Sigmoid colon (tissue), 4 donors: ENCODE results near the gene MRGPRX4.

Experiments used
- EP300 ChIP-seq, 4 donors: sonication (generic); formaldehyde crosslinking; IDR thresholded peaks; one replicate each; pipeline ENCODE4 v1.6.1; 2017; ENCODE audit warnings: antibody characterized with exemption in 4 of 4
- POLR2A ChIP-seq, 2 donors: fragments of 450-650 bp; IDR thresholded peaks; one replicate each; pipeline ENCODE4 v1.6.1; 2016; ENCODE audit warnings: antibody characterized with exemption in 2 of 2, mild to moderate bottlenecking in 2 of 2, moderate library complexity in 2 of 2
- POLR2AphosphoS5 ChIP-seq, 4 donors: sonication (generic); formaldehyde crosslinking; IDR thresholded peaks; one replicate each; pipeline ENCODE4 v1.6.1; 2017; ENCODE audit warnings: antibody characterized with exemption in 4 of 4
- TF ChIP-seq, protein P1 (sequence below), 4 experiments: fragments of 450-650 bp in 3 of 4; fragments of 200-600 bp in 1 of 4; IDR thresholded peaks; one replicate each; pipeline ENCODE4 v1.5.1; 2016 to 2019; ENCODE audit warnings: antibody characterized with exemption in 4 of 4, mild to moderate bottlenecking in 3 of 4, moderate library complexity in 2 of 4

DNA sequence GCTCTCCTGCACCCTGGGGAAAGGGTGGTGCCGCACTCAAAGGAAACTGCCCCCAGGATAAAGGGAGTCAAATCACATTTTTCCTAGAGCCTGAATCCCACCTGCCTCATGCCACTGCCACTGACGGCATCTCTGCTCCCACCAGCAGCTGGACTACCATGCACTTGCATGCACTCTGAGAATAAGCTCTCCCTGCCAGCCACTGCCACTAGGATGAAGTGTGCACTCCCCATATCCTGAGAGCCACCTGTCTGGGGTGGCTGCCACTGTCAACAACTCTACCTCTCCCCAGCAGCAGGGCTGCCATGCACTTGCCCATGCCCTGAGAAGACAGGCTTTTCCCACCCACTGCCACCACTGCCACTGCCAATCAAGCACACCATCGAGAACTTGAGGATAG lies 31.6 kb downstream of the MRGPRX4 start:
- TF ChIP-seq, protein P1, sequence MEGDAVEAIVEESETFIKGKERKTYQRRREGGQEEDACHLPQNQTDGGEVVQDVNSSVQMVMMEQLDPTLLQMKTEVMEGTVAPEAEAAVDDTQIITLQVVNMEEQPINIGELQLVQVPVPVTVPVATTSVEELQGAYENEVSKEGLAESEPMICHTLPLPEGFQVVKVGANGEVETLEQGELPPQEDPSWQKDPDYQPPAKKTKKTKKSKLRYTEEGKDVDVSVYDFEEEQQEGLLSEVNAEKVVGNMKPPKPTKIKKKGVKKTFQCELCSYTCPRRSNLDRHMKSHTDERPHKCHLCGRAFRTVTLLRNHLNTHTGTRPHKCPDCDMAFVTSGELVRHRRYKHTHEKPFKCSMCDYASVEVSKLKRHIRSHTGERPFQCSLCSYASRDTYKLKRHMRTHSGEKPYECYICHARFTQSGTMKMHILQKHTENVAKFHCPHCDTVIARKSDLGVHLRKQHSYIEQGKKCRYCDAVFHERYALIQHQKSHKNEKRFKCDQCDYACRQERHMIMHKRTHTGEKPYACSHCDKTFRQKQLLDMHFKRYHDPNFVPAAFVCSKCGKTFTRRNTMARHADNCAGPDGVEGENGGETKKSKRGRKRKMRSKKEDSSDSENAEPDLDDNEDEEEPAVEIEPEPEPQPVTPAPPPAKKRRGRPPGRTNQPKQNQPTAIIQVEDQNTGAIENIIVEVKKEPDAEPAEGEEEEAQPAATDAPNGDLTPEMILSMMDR (IDR thresholded peaks at IDR 0.05): no peak
- no peak for TF ChIP-seq EP300 (IDR thresholded peaks at IDR 0.05)
- no peak for TF ChIP-seq POLR2AphosphoS5 (IDR thresholded peaks at IDR 0.05)
- no peak for TF ChIP-seq POLR2A (IDR thresholded peaks at IDR 0.05)
